ENCODE results near the gene ONECUT3.

DNA sequence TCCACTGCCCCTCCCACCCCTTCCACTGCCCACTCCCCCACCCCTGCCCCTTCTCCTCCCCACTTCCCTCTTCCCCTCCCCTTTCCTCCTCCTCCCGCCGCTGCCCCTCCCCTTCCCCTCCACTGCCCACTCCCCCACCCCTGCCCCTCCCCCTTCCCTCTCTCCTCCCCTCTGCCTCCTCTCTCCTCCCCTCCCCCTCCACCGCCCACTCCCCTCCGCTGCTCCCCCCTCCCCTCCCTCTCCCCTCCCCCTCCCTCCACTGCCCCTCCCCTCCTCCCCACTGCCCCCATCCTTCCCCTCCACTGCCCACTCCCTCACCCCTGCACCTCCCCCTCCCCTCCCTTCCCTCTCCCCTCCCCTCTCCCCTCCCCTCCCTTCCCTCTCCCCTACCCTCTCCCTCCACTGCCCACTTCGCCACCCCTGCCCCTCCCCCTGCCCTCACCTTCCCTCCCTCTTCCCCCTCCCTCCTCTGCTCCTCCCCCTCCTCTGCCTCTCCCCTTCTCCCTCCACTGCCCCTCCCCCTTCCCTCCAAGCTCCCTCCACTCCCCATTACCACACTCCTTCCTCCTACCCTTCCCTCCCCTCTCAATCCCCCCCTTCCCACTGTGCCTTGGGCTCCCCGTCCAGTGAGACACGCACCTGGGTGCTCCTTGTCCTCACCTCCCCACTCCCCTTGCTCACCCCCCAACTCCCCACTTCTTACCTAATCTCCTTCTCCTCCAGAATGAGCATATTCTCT lies 36.9 kb downstream of the ONECUT3 start:
- no peak for TF ChIP-seq SMC3 (IDR thresholded peaks at IDR 0.05; ENCODE audit: low read depth, low read length)
- TF ChIP-seq, protein P1, sequence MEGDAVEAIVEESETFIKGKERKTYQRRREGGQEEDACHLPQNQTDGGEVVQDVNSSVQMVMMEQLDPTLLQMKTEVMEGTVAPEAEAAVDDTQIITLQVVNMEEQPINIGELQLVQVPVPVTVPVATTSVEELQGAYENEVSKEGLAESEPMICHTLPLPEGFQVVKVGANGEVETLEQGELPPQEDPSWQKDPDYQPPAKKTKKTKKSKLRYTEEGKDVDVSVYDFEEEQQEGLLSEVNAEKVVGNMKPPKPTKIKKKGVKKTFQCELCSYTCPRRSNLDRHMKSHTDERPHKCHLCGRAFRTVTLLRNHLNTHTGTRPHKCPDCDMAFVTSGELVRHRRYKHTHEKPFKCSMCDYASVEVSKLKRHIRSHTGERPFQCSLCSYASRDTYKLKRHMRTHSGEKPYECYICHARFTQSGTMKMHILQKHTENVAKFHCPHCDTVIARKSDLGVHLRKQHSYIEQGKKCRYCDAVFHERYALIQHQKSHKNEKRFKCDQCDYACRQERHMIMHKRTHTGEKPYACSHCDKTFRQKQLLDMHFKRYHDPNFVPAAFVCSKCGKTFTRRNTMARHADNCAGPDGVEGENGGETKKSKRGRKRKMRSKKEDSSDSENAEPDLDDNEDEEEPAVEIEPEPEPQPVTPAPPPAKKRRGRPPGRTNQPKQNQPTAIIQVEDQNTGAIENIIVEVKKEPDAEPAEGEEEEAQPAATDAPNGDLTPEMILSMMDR (IDR thresholded peaks at IDR 0.05), result no peak
- TF ChIP-seq, protein P2, sequence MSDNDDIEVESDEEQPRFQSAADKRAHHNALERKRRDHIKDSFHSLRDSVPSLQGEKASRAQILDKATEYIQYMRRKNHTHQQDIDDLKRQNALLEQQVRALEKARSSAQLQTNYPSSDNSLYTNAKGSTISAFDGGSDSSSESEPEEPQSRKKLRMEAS (IDR thresholded peaks at IDR 0.05; ENCODE audit: low read depth), result no peak
- TF ChIP-seq JUND (IDR thresholded peaks at IDR 0.05), result no peak
- TF ChIP-seq RXRA (IDR thresholded peaks at IDR 0.05; ENCODE audit: borderline replicate concordance, low read depth), result no peak
- no peak for TF ChIP-seq TAF1 (IDR thresholded peaks at IDR 0.05; ENCODE audit: borderline replicate concordance, low read depth, low read length)
- TF ChIP-seq, protein P3, sequence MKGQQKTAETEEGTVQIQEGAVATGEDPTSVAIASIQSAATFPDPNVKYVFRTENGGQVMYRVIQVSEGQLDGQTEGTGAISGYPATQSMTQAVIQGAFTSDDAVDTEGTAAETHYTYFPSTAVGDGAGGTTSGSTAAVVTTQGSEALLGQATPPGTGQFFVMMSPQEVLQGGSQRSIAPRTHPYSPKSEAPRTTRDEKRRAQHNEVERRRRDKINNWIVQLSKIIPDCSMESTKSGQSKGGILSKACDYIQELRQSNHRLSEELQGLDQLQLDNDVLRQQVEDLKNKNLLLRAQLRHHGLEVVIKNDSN (IDR thresholded peaks at IDR 0.05; ENCODE audit: borderline replicate concordance, low read depth), result no peak
- TF ChIP-seq POLR2AphosphoS5 (IDR thresholded peaks at IDR 0.05; ENCODE audit: low read depth, low read length), result no peak
- TF ChIP-seq MXI1 (IDR thresholded peaks at IDR 0.05; ENCODE audit: low read depth, low read length), result no peak
- TF ChIP-seq NRF1 (IDR thresholded peaks at IDR 0.05; ENCODE audit: low read depth, low read length), result no peak
- TF ChIP-seq YY1 (IDR thresholded peaks at IDR 0.05; ENCODE audit: low read depth), result no peak
- no peak for TF ChIP-seq EP300 (IDR thresholded peaks at IDR 0.05; ENCODE audit: borderline replicate concordance in 1 of 2, low read depth in 1 of 2, low read length in 1 of 2)
